GM23338 (cell line): Measurements from ENCODE around the gene EYS.

ENCODE experiments used
- CTCF ChIP-seq, 2 experiments: fragments of 200-600 bp in 1 of 2; sonication (generic) in 1 of 2; conservative IDR thresholded peaks; 2 replicates each; pipeline versions ENCODE4 v1.5.1 to v1.6.1; 2016 to 2017; ENCODE audit warnings: antibody characterized with exemption in 2 of 2, low read depth in 2 of 2, mild to moderate bottlenecking in 2 of 2, moderate library complexity in 1 of 2
- EZH2 ChIP-seq: fragments of 200-600 bp; sonication (generic); IDR thresholded peaks from one replicate; pipeline ENCODE4 v1.8.0; 2017; ENCODE audit warnings: antibody characterized with exemption, mild to moderate bottlenecking, low read depth; ENCODE audit not compliant: unreplicated experiment
- JUNB ChIP-seq: IDR thresholded peaks from one replicate; pipeline ENCODE4 v1.6.1; 2016; ENCODE audit warnings: antibody characterized with exemption; ENCODE audit not compliant: unreplicated experiment
- POLR2AphosphoS5 ChIP-seq: IDR thresholded peaks from 2 replicates; pipeline ENCODE4 v1.6.1; 2016; ENCODE audit warnings: antibody characterized with exemption, low read depth
- STAT1 ChIP-seq: IDR thresholded peaks from one replicate; pipeline ENCODE4 v1.6.1; 2016; ENCODE audit warnings: antibody characterized with exemption; ENCODE audit not compliant: unreplicated experiment
- TF ChIP-seq, protein P1 (sequence below): IDR thresholded peaks from one replicate; pipeline ENCODE4 v1.6.1; 2018; ENCODE audit warnings: antibody characterized with exemption; ENCODE audit not compliant: unreplicated experiment

DNA sequence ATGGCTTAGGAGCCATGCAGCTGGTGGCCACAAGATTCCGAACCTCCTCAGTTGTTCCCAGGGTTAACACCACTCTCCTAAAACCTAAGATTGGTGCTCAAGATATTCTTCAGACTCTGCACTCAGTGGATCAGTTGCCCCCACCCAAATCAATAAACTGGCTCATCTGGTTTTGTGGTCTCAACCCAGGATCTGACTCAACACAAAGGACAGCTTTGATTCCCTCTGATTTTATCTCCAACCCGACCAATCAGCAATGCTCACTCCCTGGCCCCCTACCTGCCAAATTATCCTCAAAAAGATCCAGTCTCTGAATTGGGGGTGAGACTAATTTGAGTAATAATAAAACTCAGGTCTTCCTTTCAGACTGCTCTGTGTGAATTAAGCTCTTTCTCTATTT, 137.5 kb downstream of the EYS start:
- TF ChIP-seq CTCF (conservative IDR thresholded peaks at IDR 0.05; ENCODE audit: low read depth in 2 of 2) = no peak
- no peak for TF ChIP-seq POLR2AphosphoS5
- no peak for TF ChIP-seq EZH2
- TF ChIP-seq JUNB = no peak
- TF ChIP-seq STAT1 = no peak
- TF ChIP-seq, protein P1, sequence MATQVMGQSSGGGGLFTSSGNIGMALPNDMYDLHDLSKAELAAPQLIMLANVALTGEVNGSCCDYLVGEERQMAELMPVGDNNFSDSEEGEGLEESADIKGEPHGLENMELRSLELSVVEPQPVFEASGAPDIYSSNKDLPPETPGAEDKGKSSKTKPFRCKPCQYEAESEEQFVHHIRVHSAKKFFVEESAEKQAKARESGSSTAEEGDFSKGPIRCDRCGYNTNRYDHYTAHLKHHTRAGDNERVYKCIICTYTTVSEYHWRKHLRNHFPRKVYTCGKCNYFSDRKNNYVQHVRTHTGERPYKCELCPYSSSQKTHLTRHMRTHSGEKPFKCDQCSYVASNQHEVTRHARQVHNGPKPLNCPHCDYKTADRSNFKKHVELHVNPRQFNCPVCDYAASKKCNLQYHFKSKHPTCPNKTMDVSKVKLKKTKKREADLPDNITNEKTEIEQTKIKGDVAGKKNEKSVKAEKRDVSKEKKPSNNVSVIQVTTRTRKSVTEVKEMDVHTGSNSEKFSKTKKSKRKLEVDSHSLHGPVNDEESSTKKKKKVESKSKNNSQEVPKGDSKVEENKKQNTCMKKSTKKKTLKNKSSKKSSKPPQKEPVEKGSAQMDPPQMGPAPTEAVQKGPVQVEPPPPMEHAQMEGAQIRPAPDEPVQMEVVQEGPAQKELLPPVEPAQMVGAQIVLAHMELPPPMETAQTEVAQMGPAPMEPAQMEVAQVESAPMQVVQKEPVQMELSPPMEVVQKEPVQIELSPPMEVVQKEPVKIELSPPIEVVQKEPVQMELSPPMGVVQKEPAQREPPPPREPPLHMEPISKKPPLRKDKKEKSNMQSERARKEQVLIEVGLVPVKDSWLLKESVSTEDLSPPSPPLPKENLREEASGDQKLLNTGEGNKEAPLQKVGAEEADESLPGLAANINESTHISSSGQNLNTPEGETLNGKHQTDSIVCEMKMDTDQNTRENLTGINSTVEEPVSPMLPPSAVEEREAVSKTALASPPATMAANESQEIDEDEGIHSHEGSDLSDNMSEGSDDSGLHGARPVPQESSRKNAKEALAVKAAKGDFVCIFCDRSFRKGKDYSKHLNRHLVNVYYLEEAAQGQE = no peak
